AG10803 (cell line): ENCODE data around the gene FGD5.

ENCODE experiments used
- DNase-seq: peaks from one replicate; pipeline ENCODE4 v3.0.0; 2010; ENCODE audit warnings: low read depth
- H3K4me3 ChIP-seq: 2 replicates; pipeline ENCODE4 v1.5.1; 2011; ENCODE audit warnings: mild to moderate bottlenecking, low read length, control low read depth
- TF ChIP-seq, protein P1 (sequence below): conservative IDR thresholded peaks from 2 replicates; pipeline ENCODE4 v1.5.1; 2011; ENCODE audit warnings: mild to moderate bottlenecking, low read length, control low read depth, inconsistent platforms

FGD5 gene

DNA sequence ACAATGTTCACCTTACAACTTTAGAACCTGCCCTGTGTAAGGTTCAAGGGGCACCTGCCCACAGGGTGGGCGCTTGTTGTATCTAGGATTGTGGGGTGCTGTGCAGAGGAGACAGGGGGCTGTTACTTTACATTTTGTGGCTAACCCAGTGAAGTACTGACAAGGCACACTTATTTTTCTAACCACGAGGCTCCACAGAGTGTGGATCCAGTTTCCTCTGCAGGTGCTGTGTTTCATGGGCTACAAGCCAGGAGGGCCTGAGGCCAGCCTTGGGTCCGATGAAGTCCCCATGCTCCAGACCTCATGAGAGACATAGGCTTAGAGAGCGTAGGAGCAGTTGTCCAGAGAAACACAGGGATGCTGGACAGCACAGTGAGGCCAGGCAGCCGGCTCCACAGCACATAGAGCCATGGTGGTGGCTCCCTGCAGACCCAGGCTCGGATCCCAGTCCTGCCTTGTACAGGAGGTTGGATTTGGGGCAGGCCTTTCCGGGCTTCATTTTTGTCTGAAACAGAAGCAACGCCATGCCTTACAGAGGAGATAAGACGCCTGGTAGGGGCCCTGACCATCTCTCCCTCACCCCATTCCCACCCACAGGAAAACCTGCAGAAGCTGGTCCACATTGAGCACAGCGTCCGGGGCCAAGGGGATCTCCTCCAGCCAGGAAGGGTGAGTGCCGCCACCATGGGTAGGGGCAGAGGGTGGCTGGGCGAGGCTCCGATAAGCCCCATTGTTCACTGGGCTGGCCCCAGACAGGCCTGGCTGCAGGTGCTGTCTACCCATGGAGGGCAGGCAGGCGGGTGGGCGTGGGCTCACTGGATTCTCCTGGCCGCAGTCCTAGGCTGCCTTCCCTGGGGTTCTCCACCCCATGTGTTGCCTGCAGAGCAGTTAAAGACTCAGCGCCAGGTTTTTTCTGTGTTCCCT is 88.5 kb downstream of the FGD5 start:
- TF ChIP-seq, protein P1, sequence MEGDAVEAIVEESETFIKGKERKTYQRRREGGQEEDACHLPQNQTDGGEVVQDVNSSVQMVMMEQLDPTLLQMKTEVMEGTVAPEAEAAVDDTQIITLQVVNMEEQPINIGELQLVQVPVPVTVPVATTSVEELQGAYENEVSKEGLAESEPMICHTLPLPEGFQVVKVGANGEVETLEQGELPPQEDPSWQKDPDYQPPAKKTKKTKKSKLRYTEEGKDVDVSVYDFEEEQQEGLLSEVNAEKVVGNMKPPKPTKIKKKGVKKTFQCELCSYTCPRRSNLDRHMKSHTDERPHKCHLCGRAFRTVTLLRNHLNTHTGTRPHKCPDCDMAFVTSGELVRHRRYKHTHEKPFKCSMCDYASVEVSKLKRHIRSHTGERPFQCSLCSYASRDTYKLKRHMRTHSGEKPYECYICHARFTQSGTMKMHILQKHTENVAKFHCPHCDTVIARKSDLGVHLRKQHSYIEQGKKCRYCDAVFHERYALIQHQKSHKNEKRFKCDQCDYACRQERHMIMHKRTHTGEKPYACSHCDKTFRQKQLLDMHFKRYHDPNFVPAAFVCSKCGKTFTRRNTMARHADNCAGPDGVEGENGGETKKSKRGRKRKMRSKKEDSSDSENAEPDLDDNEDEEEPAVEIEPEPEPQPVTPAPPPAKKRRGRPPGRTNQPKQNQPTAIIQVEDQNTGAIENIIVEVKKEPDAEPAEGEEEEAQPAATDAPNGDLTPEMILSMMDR = no peak
- DNase-seq = no peak
- no peak overlapping the region for H3K4me3 ChIP-seq

DNA sequence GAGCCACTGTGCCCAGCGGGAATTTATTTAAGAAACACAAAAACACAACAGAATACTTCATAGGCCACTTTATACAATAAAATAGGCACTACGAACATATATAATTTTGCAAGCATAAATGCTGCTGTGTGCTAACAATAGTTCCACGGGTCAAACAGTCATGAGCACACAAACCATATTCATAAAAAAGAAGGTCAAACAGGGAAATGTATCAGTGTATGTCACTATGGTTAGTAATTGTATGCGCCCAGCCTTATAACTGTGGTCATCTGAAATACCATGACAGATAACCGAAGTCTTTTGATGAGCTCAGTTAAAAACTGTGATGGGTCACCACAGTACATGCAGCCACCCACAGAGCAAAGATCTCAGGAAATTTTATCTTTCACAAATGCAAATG is 90.5 kb downstream of the FGD5 start:
- DNase-seq = no peak
- TF ChIP-seq, protein P1 = no peak
- H3K4me3 ChIP-seq = no peak overlapping the region

DNA sequence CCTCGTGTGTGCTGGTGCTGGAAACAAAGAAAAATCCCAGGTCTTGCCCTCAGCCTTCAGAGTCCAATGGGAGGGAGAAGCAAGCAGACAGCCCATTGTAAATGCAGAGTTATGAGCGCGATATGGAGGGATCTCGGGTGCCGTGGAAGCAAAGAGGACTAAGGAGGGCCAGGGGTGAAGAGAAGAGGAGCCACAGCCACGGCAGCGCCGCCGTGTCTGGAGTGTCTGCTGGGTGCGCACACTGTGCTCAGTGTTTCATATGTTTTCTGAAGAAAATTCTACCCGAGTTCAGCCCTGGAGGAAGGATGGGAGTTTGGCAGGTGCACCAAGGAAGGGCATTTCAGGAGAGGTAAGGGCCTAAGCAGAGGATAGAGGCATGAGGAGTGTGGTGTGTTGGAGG is 92.9 kb downstream of the FGD5 start:
- no peak for DNase-seq
- TF ChIP-seq, protein P1 = no peak

DNA sequence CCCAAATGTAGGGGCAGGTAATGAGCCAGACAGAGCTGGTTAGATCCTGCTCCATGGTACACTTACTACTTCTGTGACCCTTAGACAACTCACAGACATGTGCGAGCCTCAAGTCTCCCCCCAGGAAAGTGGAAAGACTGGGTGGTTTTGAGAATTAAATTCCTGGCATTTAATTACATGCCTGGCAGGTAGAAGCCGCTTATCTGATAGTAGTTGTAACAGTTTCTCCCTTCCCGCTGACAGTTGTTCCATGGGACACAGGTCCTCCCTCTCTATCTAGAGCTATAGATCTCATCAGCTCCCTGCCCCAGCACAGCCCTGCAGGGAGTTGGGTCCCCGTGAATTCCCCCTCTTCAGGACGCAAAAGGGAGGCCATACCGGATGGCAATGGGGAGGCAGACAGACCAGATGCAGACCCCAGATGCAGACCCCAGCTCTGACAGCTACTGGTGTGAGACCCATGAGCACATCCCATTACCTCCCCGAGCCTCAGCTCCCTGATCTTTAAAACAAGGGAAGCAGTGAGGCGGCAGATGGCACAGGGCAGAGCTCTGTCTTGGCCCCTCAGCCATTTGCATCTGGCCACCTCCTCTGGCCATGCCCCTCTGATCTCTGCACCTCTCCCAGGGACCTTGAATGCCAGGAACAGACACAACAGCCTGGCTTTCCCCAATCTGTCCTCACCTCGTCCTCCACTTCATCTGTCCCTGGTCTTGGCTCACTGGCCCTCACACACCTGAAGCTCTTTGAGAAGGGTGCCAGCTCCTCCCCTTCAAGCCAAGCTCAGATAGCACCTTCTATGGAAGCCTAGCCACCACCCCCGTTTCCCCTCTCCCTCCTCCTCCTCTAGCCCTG is 94.5 kb downstream of the FGD5 start:
- DNase-seq = no peak
- no peak overlapping the region for H3K4me3 ChIP-seq
- TF ChIP-seq, protein P1 = no peak

More for the DNA sequence above, 92.9 kb downstream of the FGD5 start:
- no peak overlapping the region for H3K4me3 ChIP-seq

DNA sequence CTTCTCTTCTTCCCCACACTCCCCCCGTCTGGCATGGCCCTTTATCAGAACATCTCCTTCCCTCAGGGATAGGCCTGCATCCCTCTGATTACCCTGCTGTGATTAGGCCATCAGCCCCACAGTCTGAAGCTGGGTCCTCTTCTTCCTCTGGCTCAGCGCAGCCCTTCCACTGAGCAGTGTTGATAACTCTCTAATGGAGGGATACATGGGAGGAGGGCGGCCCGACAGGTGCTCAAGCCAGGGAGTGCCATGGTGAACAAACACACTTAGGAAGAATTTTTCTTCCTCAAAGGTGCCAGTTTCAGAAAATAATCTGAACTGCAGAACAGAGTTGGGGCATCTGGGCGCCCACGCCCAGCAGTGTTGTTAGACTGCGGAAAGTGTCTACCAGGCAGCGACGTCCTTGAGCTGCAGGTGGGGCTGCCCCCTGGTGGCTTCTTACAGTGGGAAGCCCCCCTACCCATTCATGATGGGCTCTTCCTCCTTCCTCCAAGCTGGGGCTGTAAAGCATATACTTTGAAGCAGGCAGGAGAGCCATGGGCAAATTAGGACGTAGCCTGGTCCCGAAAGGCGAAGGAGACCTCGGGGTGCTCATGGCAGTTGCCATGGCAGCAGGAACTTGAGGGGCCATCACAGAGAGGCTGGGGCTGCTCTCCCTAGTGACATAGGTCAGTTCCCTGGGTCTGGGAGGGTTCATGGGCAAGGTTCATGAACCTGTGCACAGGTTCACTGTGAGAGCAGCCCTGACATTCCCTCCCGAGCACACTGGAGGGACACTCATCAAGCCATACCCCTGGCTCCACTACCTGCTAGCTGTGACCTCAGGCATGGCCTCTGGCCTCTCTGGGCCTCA is 95.4 kb downstream of the FGD5 start:
- DNase-seq = no peak
- no peak overlapping the region for H3K4me3 ChIP-seq
- TF ChIP-seq, protein P1 = no peak

DNA sequence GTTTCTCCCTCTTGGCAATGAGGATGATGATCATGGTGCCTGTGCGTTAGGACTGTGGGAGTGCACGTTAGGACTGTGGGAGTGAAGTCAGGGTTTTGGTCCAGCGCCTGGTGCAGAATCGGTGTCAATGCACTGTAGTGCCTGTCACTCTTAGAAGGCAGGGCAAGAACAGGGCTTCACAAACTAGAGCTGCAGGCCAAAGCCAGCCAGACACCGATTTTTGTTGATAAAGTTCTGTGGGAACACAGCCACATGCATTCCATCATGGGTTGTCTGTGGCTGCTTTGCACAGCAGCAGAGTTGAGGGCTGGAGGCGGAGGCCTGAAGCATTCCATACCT is 96.0 kb downstream of the FGD5 start:
- no peak for DNase-seq
- H3K4me3 ChIP-seq = no peak overlapping the region
- TF ChIP-seq, protein P1 = no peak
